Ishikawa (cell line): ENCODE data around the gene MAP2.

Experiments
- CEBPB ChIP-seq: IDR thresholded peaks from 2 replicates; pipeline ENCODE4 v1.6.1; 2012
- CREB1 ChIP-seq: IDR thresholded peaks from 2 replicates; pipeline ENCODE4 v1.6.1; 2012; ENCODE audit warnings: low read depth
- EGR1 ChIP-seq: IDR thresholded peaks from 2 replicates; pipeline ENCODE4 v1.6.1; 2012
- EP300 ChIP-seq: IDR thresholded peaks from 2 replicates; pipeline ENCODE4 v1.6.1; 2012; ENCODE audit warnings: borderline replicate concordance
- FOXM1 ChIP-seq: IDR thresholded peaks from 2 replicates; pipeline ENCODE4 v1.6.1; 2012; ENCODE audit warnings: low read depth, borderline replicate concordance
- MAX ChIP-seq: IDR thresholded peaks from 2 replicates; pipeline ENCODE4 v1.6.1; 2012
- NFIC ChIP-seq: IDR thresholded peaks from 2 replicates; pipeline ENCODE4 v1.6.1; 2012
- RAD21 ChIP-seq: IDR thresholded peaks from 2 replicates; pipeline ENCODE4 v1.6.1; 2012; ENCODE audit warnings: low read depth
- REST ChIP-seq: IDR thresholded peaks from 2 replicates; pipeline ENCODE4 v1.6.1; 2012; ENCODE audit warnings: low read depth, mild to moderate bottlenecking
- TAF1 ChIP-seq: IDR thresholded peaks from 2 replicates; pipeline ENCODE4 v1.6.1; 2012; ENCODE audit warnings: low read depth, mild to moderate bottlenecking
- TCF12 ChIP-seq: IDR thresholded peaks from 2 replicates; pipeline ENCODE4 v1.6.1; 2012; ENCODE audit warnings: low read depth
- TEAD4 ChIP-seq: IDR thresholded peaks from 2 replicates; pipeline ENCODE4 v1.6.1; 2012
- USF1 ChIP-seq: IDR thresholded peaks from 2 replicates; pipeline ENCODE4 v1.6.1; 2012
- YY1 ChIP-seq: IDR thresholded peaks from 2 replicates; pipeline ENCODE4 v1.6.1; 2012; ENCODE audit warnings: low read depth
- ZBTB7A ChIP-seq: IDR thresholded peaks from 2 replicates; pipeline ENCODE4 v1.6.1; 2012; ENCODE audit warnings: low read depth

The MAP2 gene

DNA sequence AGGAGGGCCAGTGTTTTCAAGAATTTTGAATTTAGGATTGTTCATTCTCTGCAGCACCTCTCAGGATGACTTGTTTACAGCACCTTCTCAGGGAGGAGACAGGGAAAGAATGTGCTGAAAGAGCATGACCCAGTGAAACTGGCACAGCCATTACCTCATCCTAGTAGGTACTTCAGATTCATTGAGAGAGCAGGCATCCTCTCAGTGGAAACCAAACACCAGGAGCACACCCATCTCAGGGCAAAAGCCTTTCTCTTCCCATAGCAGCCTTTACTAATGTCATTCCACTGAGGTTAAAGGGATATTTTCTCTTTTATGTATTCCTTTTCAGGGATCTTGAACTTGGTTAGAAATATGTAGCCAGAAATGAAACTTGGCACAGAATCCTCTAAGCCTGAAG is 2.6 kb downstream of the MAP2 start:
- TF ChIP-seq EP300 (0 out of 2 replicates have a peak, but pooled peaks have one; percentile 32), TAF1 (no peak)

GRCh38 chr2:209431701-209432100 is 7.9 kb downstream of the MAP2 start:
- TF ChIP-seq FOXM1 (no peak), ZBTB7A (no peak), EP300 (no peak), REST (no peak), TEAD4 (no peak), USF1 (no peak), YY1 (no peak), MAX (no peak)

DNA sequence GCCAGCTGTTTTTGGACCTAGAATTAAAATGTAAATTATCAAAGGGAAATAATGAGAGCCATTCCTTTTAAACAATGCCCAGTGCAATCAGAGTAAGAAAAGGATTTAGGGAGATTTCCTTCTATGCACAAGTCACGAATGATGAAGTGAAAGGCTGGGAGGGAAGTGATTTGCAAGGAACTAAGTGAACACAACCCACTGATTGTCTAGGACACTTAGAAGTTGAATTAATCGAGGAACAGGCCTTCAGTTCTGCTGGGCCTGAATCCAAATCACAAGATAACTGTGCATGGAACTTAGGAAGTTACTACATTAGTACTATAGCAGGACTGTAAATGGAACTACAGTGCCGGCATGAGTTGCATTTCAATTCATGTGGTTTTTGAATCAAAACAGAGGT is 17.7 kb downstream of the MAP2 start:
- TF ChIP-seq TEAD4 (no peak), EGR1 (no peak), RAD21 (no peak), TCF12 (no peak), NFIC (no peak), REST (no peak), CREB1 (no peak), ZBTB7A (no peak), USF1 (no peak), EP300 (no peak), FOXM1 (no peak), MAX (no peak), CEBPB (no peak), TAF1 (no peak), YY1 (no peak)

- TF ChIP-seq ZBTB7A (no peak), CREB1 (no peak), MAX (no peak), YY1 (no peak), RAD21 (no peak), USF1 (no peak), EP300 (no peak), TAF1 (no peak), TCF12 (no peak), CEBPB (no peak), EGR1 (no peak), REST (no peak), TEAD4 (no peak), FOXM1 (no peak), NFIC (no peak)
Measured at GRCh38 chr2:209442939-209443338, 19.1 kb downstream of the MAP2 start.
